HEK293 (cell line): ENCODE data around the gene NCAPD3.
A peak's percentile ranks its signal among the peaks of the same experiment; 100 is the strongest.

Source experiments
- CTCF ChIA-PET: fragments of 350-600 bp; formaldehyde crosslinking; extraction: SDS; loops from one replicate; lab custom pipeline; 2021; ENCODE audit warnings: antibody characterized with exemption; lab: Yijun Ruan, JAX
- POLR2A ChIA-PET: fragments of 300-600 bp; formaldehyde crosslinking; extraction: SDS; loops from one replicate; lab custom pipeline; 2020; ENCODE audit warnings: antibody characterized with exemption, inconsistent platforms; lab: Yijun Ruan, JAX
- H3K27ac ChIP-seq: fragments of 200-500 bp; sonication (Bioruptor generic); 2 replicates; pipeline ENCODE4 v1.5.1; 2014; ENCODE audit warnings: low read depth, low read length, control low read depth, inconsistent platforms; ENCODE audit errors: extremely low read depth
- H3K36me3 ChIP-seq, 2 experiments: fragments of 200-500 bp in 1 of 2; sonication (Bioruptor generic) in 1 of 2; 1 replicate in 1 of 2; 2 replicates in 1 of 2; pipeline ENCODE4 v1.5.1; 2014 to 2017; ENCODE audit warnings: inconsistent platforms in 2 of 2, low read length in 2 of 2; ENCODE audit not compliant: control insufficient read depth in 2 of 2, insufficient read depth in 1 of 2
- H3K4me1 ChIP-seq: fragments of 200-500 bp; sonication (Bioruptor generic); 2 replicates; pipeline ENCODE4 v1.5.1; 2014; ENCODE audit warnings: mild to moderate bottlenecking, low read length, inconsistent platforms; ENCODE audit not compliant: control insufficient read depth, insufficient read depth
- H3K4me3 ChIP-seq: 2 replicates; pipeline ENCODE4 v1.5.1; 2011; ENCODE audit warnings: low read depth, mild to moderate bottlenecking, control low read depth, low read length, moderate library complexity
- H3K9me3 ChIP-seq: fragments of 200-500 bp; sonication (Bioruptor generic); 2 replicates; pipeline ENCODE4 v1.5.1; 2014; ENCODE audit warnings: low read depth, low read length, inconsistent platforms; ENCODE audit not compliant: control insufficient read depth, insufficient read depth
- BCL11A ChIP-seq: fragments of 450-650 bp; formaldehyde crosslinking; IDR thresholded peaks from 2 replicates; pipeline ENCODE4 v1.5.1; 2016; ENCODE audit warnings: low read depth, missing biosample characterization, missing genetic modification characterization
- KLF1 ChIP-seq: fragments of 450-650 bp; formaldehyde crosslinking; IDR thresholded peaks from 2 replicates; pipeline ENCODE4 v1.5.1; 2016; ENCODE audit warnings: missing biosample characterization, missing genetic modification characterization
- SETDB1 ChIP-seq: IDR thresholded peaks from one replicate; pipeline ENCODE4 v1.6.1; 2017; ENCODE audit warnings: mild to moderate bottlenecking, low read length, moderate library complexity, mixed read lengths; ENCODE audit not compliant: insufficient read length
- SP7 ChIP-seq: fragments of 450-650 bp; formaldehyde crosslinking; IDR thresholded peaks from 2 replicates; pipeline ENCODE4 v1.5.1; 2016; ENCODE audit warnings: missing biosample characterization, missing genetic modification characterization
- WT1 ChIP-seq: fragments of 450-650 bp; formaldehyde crosslinking; IDR thresholded peaks from 2 replicates; pipeline ENCODE4 v1.5.1; 2016; ENCODE audit warnings: missing biosample characterization, missing genetic modification characterization
- ZBTB1 ChIP-seq: fragments of 450-650 bp; formaldehyde crosslinking; IDR thresholded peaks from 2 replicates; pipeline ENCODE4 v1.5.1; 2016; ENCODE audit warnings: missing biosample characterization, missing genetic modification characterization
- ZFP41 ChIP-seq: fragments of 450-650 bp; formaldehyde crosslinking; IDR thresholded peaks from 2 replicates; pipeline ENCODE4 v1.5.1; 2016; ENCODE audit warnings: missing biosample characterization, missing genetic modification characterization, borderline replicate concordance
- ZNF121 ChIP-seq: fragments of 450-650 bp; formaldehyde crosslinking; IDR thresholded peaks from 2 replicates; pipeline ENCODE4 v1.5.1; 2016; ENCODE audit warnings: missing biosample characterization, missing genetic modification characterization
- ZNF175 ChIP-seq: fragments of 450-650 bp; formaldehyde crosslinking; IDR thresholded peaks from 2 replicates; pipeline ENCODE4 v1.5.1; 2016; ENCODE audit warnings: missing biosample characterization, missing genetic modification characterization
- ZNF2 ChIP-seq: fragments of 450-650 bp; formaldehyde crosslinking; IDR thresholded peaks from 2 replicates; pipeline ENCODE4 v1.5.1; 2016; ENCODE audit warnings: missing biosample characterization, missing genetic modification characterization
- ZNF214 ChIP-seq: fragments of 450-650 bp; formaldehyde crosslinking; IDR thresholded peaks from 2 replicates; pipeline ENCODE4 v1.5.1; 2017; ENCODE audit warnings: missing biosample characterization, mild to moderate bottlenecking, missing genetic modification characterization, borderline replicate concordance
- ZNF248 ChIP-seq: fragments of 450-650 bp; formaldehyde crosslinking; IDR thresholded peaks from 2 replicates; pipeline ENCODE4 v1.5.1; 2017; ENCODE audit warnings: missing biosample characterization, missing genetic modification characterization
- ZNF324 ChIP-seq: fragments of 450-650 bp; formaldehyde crosslinking; IDR thresholded peaks from 2 replicates; pipeline ENCODE4 v1.5.1; 2016; ENCODE audit warnings: missing biosample characterization, missing genetic modification characterization
- ZNF335 ChIP-seq: fragments of 450-650 bp; formaldehyde crosslinking; conservative IDR thresholded peaks from 2 replicates; pipeline ENCODE4 v1.5.1; 2016; ENCODE audit warnings: missing biosample characterization, missing genetic modification characterization
- ZNF354C ChIP-seq: fragments of 450-650 bp; formaldehyde crosslinking; IDR thresholded peaks from 2 replicates; pipeline ENCODE4 v1.5.1; 2016; ENCODE audit warnings: missing biosample characterization, missing genetic modification characterization, low read depth, borderline replicate concordance
- ZNF37A ChIP-seq: fragments of 450-650 bp; IDR thresholded peaks from 2 replicates; pipeline ENCODE4 v1.5.1; 2018; ENCODE audit warnings: missing biosample characterization, missing genetic modification characterization
- ZNF433 ChIP-seq: fragments of 450-650 bp; formaldehyde crosslinking; IDR thresholded peaks from 2 replicates; pipeline ENCODE4 v1.5.1; 2016; ENCODE audit warnings: missing biosample characterization, missing genetic modification characterization, low read depth
- ZNF521 ChIP-seq: fragments of 450-650 bp; formaldehyde crosslinking; IDR thresholded peaks from 2 replicates; pipeline ENCODE4 v1.5.1; 2017; ENCODE audit warnings: missing biosample characterization, mild to moderate bottlenecking, missing genetic modification characterization
- ZNF544 ChIP-seq: fragments of 450-650 bp; formaldehyde crosslinking; IDR thresholded peaks from 2 replicates; pipeline ENCODE4 v1.5.0; 2017; ENCODE audit warnings: missing biosample characterization, missing genetic modification characterization
- ZNF596 ChIP-seq: fragments of 450-650 bp; IDR thresholded peaks from 2 replicates; pipeline ENCODE4 v1.5.0; 2018; ENCODE audit warnings: missing biosample characterization, mild to moderate bottlenecking, missing genetic modification characterization, moderate library complexity
- ZNF629 ChIP-seq: fragments of 450-650 bp; formaldehyde crosslinking; IDR thresholded peaks from 2 replicates; pipeline ENCODE4 v1.5.1; 2017; ENCODE audit warnings: missing biosample characterization, missing genetic modification characterization
- ZNF670 ChIP-seq: fragments of 450-650 bp; formaldehyde crosslinking; IDR thresholded peaks from 2 replicates; pipeline ENCODE4 v1.5.1; 2016; ENCODE audit warnings: missing biosample characterization, missing genetic modification characterization, low read depth
- ZNF76 ChIP-seq: fragments of 450-650 bp; formaldehyde crosslinking; IDR thresholded peaks from 2 replicates; pipeline ENCODE4; 2016; ENCODE audit warnings: low read depth, missing biosample characterization, missing genetic modification characterization, borderline replicate concordance
- ZNF843 ChIP-seq: fragments of 450-650 bp; formaldehyde crosslinking; IDR thresholded peaks from 2 replicates; pipeline ENCODE4 v1.5.1; 2016; ENCODE audit warnings: missing biosample characterization, missing genetic modification characterization
- TF ChIP-seq, protein P1 (sequence below): IDR thresholded peaks from 2 replicates; pipeline ENCODE4 v1.6.1; 2011; ENCODE audit warnings: mild to moderate bottlenecking, low read depth, low read length, borderline replicate concordance
- TF ChIP-seq, protein P2 (sequence below): fragments of 450-650 bp; formaldehyde crosslinking; IDR thresholded peaks from 2 replicates; pipeline ENCODE4 v1.5.1; 2016; ENCODE audit warnings: missing biosample characterization, missing genetic modification characterization
- TF ChIP-seq, protein P3 (sequence below): fragments of 450-650 bp; formaldehyde crosslinking; IDR thresholded peaks from 2 replicates; pipeline ENCODE4 v1.5.1; 2017; ENCODE audit warnings: missing biosample characterization, missing genetic modification characterization
- TF ChIP-seq, protein P4 (sequence below): fragments of 450-650 bp; formaldehyde crosslinking; IDR thresholded peaks from 2 replicates; pipeline ENCODE4 v1.5.1; 2016; ENCODE audit warnings: missing biosample characterization, missing genetic modification characterization
- TF ChIP-seq, protein P5 (sequence below): fragments of 450-650 bp; formaldehyde crosslinking; IDR thresholded peaks from 2 replicates; pipeline ENCODE4; 2016; ENCODE audit warnings: missing biosample characterization, missing genetic modification characterization

Gene NCAPD3

DNA sequence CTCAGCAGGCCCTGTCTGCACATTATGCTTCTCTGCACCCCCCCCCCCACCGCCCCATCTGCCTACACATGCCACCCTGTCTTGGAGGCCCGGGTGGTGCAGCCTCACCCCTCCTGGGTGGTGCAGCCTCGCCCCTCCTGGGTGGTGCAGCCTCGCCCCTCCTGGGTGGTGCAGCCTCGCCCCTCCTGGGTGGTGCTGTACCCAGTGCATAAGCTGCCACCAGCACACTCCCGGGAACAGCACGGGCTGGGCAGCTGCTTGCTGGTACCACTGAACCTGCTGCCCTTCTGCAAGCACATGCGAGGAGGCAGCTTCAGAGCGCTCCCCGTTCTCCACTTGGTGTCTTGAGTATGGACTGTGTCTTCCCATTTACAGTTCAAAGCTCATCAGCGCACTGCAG is 69.3 kb downstream of the NCAPD3 start:
- ChIA-PET POLR2A (interaction anchor here (0.7 kb wide), 1 partner anchor 62 kb away, joined by 4 read pairs; no protein-coding TSS in a partner anchor), CTCF (interaction anchor here (0.7 kb wide), 1 partner anchor 8 kb away, joined by 3 read pairs; no protein-coding TSS in a partner anchor)
- Histone ChIP-seq H3K4me3 (no peak overlapping the region), H3K9me3 (no peaks in the 10 kb centered on the region), H3K4me1 (no peaks in the 10 kb centered on the region), H3K27ac (no peak overlapping the region), H3K36me3 (peaks cover 0 to 97% of the 10 kb centered on the region in 2 experiments; a peak in 1 of 3 replicates)
- TF ChIP-seq KLF1 (tag by site-specific recombination) (peak; percentile 83), ZNF37A (tag by site-specific recombination) (no peak)

DNA sequence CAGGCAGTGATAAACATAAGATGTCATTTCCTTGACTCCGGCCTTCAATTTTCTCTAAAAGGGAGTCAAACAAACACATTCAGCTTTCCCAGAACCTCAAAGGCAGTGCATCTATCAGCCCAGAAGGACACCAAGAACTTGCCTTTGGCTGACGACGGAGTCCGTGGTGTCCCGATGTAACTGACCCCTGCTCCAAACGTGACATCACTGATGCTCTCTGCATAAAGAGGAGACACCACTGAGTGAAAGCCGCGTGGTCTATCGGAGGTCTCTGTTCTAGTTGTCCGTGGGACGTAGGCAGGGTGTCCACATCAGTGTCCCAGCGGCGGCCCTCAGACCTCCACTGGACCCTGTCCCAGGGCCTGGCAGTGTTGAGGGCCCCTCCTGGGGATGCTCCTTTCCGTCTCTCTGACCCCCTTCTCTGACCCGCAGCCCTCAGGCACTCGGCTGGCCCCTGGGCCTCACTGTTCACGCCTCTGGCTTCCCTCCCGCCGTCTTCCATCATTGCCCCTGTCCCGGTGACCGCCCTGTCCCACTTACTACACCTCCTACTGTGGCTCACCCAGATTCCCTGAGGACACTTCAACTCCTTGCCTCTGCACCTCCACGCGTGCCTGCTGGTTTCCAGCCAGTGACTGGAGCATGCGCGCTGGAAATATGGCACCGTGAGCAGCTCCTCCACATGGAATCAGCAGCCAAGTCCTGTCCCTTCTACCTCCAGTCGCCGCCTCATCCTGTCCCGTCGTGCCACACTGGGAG is 70.4 kb downstream of the NCAPD3 start:
- peaks cover 0 to 97% of the 10 kb centered on the region in 2 experiments; a peak in 1 of 3 replicates for H3K36me3 ChIP-seq
- CTCF ChIA-PET, result interaction anchor here (0.6 kb wide), 1 partner anchor 242 kb away, joined by 4 read pairs; no protein-coding TSS in a partner anchor

DNA sequence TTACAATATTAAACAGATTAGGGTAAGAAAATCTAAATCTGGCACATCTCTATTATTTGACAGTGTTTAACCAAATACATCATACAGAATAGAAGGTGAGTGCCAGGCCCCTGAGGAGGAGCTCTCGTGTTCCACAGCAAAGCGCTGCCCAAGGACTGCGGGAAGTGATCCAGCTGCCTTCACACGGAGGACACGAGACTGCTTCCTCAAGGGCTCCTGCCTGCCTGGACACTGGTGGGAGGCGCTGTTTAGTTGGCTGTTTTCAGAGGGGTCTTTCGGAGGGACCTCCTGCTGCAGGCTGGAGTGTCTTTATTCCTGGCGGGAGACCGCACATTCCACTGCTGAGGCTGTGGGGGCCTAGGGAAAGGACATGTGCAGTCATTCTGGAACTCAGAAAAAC is 71.1 kb downstream of the NCAPD3 start:
- no peaks in the 10 kb centered on the region for H3K9me3 ChIP-seq
- H3K4me1 ChIP-seq, result no peaks in the 10 kb centered on the region
- no peak overlapping the region for H3K27ac ChIP-seq
- ChIA-PET CTCF (interaction anchor here (0.8 to 1.7 kb wide), 3 partner anchors 10 to 225 kb away, joined by 3 to 7 read pairs (median 4); no protein-coding TSS in a partner anchor), POLR2A (no interaction called here)
- TF ChIP-seq WT1 (tag by site-specific recombination) (no peak), BCL11A (tag by site-specific recombination) (no peak), ZNF629 (no peak), ZNF121 (tag by site-specific recombination) (no peak), ZNF335 (tag by site-specific recombination) (no peak), ZNF354C (no peak), ZNF596 (tag by site-specific recombination) (no peak), ZNF175 (tag by site-specific recombination) (no peak), ZNF2 (no peak)
- TF ChIP-seq, protein P1, sequence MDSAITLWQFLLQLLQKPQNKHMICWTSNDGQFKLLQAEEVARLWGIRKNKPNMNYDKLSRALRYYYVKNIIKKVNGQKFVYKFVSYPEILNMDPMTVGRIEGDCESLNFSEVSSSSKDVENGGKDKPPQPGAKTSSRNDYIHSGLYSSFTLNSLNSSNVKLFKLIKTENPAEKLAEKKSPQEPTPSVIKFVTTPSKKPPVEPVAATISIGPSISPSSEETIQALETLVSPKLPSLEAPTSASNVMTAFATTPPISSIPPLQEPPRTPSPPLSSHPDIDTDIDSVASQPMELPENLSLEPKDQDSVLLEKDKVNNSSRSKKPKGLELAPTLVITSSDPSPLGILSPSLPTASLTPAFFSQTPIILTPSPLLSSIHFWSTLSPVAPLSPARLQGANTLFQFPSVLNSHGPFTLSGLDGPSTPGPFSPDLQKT, result no peak
- TF ChIP-seq, protein P2, sequence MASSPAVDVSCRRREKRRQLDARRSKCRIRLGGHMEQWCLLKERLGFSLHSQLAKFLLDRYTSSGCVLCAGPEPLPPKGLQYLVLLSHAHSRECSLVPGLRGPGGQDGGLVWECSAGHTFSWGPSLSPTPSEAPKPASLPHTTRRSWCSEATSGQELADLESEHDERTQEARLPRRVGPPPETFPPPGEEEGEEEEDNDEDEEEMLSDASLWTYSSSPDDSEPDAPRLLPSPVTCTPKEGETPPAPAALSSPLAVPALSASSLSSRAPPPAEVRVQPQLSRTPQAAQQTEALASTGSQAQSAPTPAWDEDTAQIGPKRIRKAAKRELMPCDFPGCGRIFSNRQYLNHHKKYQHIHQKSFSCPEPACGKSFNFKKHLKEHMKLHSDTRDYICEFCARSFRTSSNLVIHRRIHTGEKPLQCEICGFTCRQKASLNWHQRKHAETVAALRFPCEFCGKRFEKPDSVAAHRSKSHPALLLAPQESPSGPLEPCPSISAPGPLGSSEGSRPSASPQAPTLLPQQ (tag by site-specific recombination), result no peak
- no peak overlapping the region for H3K4me3 ChIP-seq
- H3K36me3 ChIP-seq, result peaks cover 0 to 96% of the 10 kb centered on the region in 2 experiments; a peak in 1 of 3 replicates

More for the DNA sequence above, 70.4 kb downstream of the NCAPD3 start:
- TF ChIP-seq ZNF214 (tag by site-specific recombination) (no peak), SP7 (tag by site-specific recombination) (no peak), BCL11A (tag by site-specific recombination) (no peak), SETDB1 (no peak), ZNF76 (tag by site-specific recombination) (no peak), ZNF670 (no peak), ZFP41 (tag by site-specific recombination) (no peak), ZNF324 (tag by site-specific recombination) (no peak), ZNF544 (tag by site-specific recombination) (no peak), ZNF521 (tag by site-specific recombination) (no peak), ZNF433 (tag by site-specific recombination) (no peak), ZBTB1 (tag by site-specific recombination) (no peak), ZNF843 (no peak), ZNF248 (tag by site-specific recombination) (no peak)
- TF ChIP-seq, protein P3, sequence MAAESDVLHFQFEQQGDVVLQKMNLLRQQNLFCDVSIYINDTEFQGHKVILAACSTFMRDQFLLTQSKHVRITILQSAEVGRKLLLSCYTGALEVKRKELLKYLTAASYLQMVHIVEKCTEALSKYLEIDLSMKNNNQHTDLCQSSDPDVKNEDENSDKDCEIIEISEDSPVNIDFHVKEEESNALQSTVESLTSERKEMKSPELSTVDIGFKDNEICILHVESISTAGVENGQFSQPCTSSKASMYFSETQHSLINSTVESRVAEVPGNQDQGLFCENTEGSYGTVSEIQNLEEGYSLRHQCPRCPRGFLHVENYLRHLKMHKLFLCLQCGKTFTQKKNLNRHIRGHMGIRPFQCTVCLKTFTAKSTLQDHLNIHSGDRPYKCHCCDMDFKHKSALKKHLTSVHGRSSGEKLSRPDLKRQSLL (tag by site-specific recombination), result no peak
- TF ChIP-seq, protein P4, sequence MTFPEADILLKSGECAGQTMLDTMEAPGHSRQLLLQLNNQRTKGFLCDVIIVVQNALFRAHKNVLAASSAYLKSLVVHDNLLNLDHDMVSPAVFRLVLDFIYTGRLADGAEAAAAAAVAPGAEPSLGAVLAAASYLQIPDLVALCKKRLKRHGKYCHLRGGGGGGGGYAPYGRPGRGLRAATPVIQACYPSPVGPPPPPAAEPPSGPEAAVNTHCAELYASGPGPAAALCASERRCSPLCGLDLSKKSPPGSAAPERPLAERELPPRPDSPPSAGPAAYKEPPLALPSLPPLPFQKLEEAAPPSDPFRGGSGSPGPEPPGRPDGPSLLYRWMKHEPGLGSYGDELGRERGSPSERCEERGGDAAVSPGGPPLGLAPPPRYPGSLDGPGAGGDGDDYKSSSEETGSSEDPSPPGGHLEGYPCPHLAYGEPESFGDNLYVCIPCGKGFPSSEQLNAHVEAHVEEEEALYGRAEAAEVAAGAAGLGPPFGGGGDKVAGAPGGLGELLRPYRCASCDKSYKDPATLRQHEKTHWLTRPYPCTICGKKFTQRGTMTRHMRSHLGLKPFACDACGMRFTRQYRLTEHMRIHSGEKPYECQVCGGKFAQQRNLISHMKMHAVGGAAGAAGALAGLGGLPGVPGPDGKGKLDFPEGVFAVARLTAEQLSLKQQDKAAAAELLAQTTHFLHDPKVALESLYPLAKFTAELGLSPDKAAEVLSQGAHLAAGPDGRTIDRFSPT (tag by site-specific recombination), result no peak
- TF ChIP-seq, protein P5, sequence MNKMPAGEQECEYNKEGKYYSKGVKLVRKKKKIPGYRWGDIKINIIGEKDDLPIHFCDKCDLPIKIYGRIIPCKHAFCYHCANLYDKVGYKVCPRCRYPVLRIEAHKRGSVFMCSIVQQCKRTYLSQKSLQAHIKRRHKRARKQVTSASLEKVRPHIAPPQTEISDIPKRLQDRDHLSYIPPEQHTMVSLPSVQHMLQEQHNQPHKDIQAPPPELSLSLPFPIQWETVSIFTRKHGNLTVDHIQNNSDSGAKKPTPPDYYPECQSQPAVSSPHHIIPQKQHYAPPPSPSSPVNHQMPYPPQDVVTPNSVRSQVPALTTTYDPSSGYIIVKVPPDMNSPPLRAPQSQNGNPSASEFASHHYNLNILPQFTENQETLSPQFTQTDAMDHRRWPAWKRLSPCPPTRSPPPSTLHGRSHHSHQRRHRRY (tag by site-specific recombination), result no peak
- Histone ChIP-seq H3K4me3 (no peak overlapping the region), H3K27ac (no peak overlapping the region), H3K4me1 (no peaks in the 10 kb centered on the region), H3K9me3 (no peaks in the 10 kb centered on the region)
- POLR2A ChIA-PET, result no interaction called here
